ENCODE data around the gene GOLGA1. TPM values are rescaled to one million over a fixed set of nuclear protein-coding genes. Genes with fewer than 3 reads are reported as not detected.

Gene GOLGA1
- polyA plus RNA-seq, 1 donor (not counting 4 experiments of a cell fraction or from before 2014, with no cell fraction given): 7.4 TPM

- peak in 1 of 3 experiments; percentile 31 for TF ChIP-seq CTCF (optimal IDR thresholded peaks at IDR 0.05 in 1 of 3, IDR thresholded peaks at IDR 0.05 in 1 of 3, conservative IDR thresholded peaks at IDR 0.05 in 1 of 3; ENCODE audit: extremely low read depth in 1 of 3, insufficient read depth in 2 of 3, low read length in 3 of 3)
- TF ChIP-seq EZH2 (IDR thresholded peaks at IDR 0.05; ENCODE audit: low read length): no peak
- dilution Hi-C loops (cut with MboI; ENCODE audit: extremely low pct_ligation_motif_present, low sequenced_read_pairs): no loop called here
- peaks cover 56% of the 10 kb centered on the region for H3K79me2 ChIP-seq (ENCODE audit: control insufficient read depth, insufficient read depth, low read length)
- H3K27ac ChIP-seq (ENCODE audit: control insufficient read depth, insufficient read depth, low read length): peak overlapping the region; percentile 94
- FAIRE-seq: no peak
- peaks cover 8% of the 10 kb centered on the region for H4K20me1 ChIP-seq (ENCODE audit: control insufficient read depth, extremely low read depth, insufficient read depth, low read length)
- no peak for DNase-seq (ENCODE audit: low read depth, low spot score)
- peak overlapping the region; percentile 97 for H3K9ac ChIP-seq (ENCODE audit: control insufficient read depth, extremely low read depth, insufficient read depth, low read length)
- H3K36me3 ChIP-seq (ENCODE audit: control insufficient read depth in 2 of 2, extremely low read depth in 1 of 2, insufficient read depth in 2 of 2, low read length in 2 of 2): peaks cover 9 to 24% of the 10 kb centered on the region in 2 experiments
- peaks cover 43% of the 10 kb centered on the region for H3K4me1 ChIP-seq (ENCODE audit: control insufficient read depth, extremely low read depth, insufficient read depth, low read length)
- peak overlapping the region; percentile 51 for H2AFZ ChIP-seq (ENCODE audit: control insufficient read depth, low read length)
- H3K9me1 ChIP-seq (ENCODE audit: control insufficient read depth, extremely low read depth, insufficient read depth, low read length): peaks cover 2% of the 10 kb centered on the region
- peak overlapping the region; percentile 78 to 98 (median 96) for H3K4me3 ChIP-seq (ENCODE audit: control insufficient read depth in 2 of 3, extremely low read depth in 1 of 3, insufficient read depth in 2 of 3, low read depth in 1 of 3, low read length in 3 of 3)
- H3K27me3 ChIP-seq (ENCODE audit: control insufficient read depth, extremely low read depth, insufficient read depth, low read length): no peaks in the 10 kb centered on the region
- no peaks in the 10 kb centered on the region for H3K9me3 ChIP-seq (ENCODE audit: control insufficient read depth, low read depth, low read length)
- peak overlapping the region; percentile 98 for H3K4me2 ChIP-seq (ENCODE audit: control insufficient read depth, extremely low read depth, insufficient read depth, low read depth, low read length)
Measured at GRCh38 chr9:124868511-124869465, 72.1 kb downstream of the GOLGA1 start.

GRCh38 chr9:124863371-124863871, 77.5 kb downstream of the GOLGA1 start:
- Histone ChIP-seq H3K9ac (ENCODE audit: control insufficient read depth, extremely low read depth, insufficient read depth, low read length) (peak overlapping the region; percentile 96), H3K4me3 (ENCODE audit: control insufficient read depth in 2 of 3, extremely low read depth in 1 of 3, insufficient read depth in 2 of 3, low read depth in 1 of 3, low read length in 3 of 3) (peak overlapping the region in 2 of 3 experiments; percentile 41 to 92), H3K9me3 (ENCODE audit: control insufficient read depth, low read depth, low read length) (no peaks in the 10 kb centered on the region), H4K20me1 (ENCODE audit: control insufficient read depth, extremely low read depth, insufficient read depth, low read length) (peaks cover 22% of the 10 kb centered on the region), H3K27ac (ENCODE audit: control insufficient read depth, insufficient read depth, low read length) (peak overlapping the region; percentile 91), H3K36me3 (ENCODE audit: control insufficient read depth in 2 of 2, extremely low read depth in 1 of 2, insufficient read depth in 2 of 2, low read length in 2 of 2) (peaks cover 20 to 30% of the 10 kb centered on the region in 2 experiments), H2AFZ (ENCODE audit: control insufficient read depth, low read length) (peak overlapping the region; percentile 55), H3K4me2 (ENCODE audit: control insufficient read depth, extremely low read depth, insufficient read depth, low read depth, low read length) (peak overlapping the region; percentile 97), H3K27me3 (ENCODE audit: control insufficient read depth, extremely low read depth, insufficient read depth, low read length) (no peaks in the 10 kb centered on the region), H3K9me1 (ENCODE audit: control insufficient read depth, extremely low read depth, insufficient read depth, low read length) (no peaks in the 10 kb centered on the region), H3K4me1 (ENCODE audit: control insufficient read depth, extremely low read depth, insufficient read depth, low read length) (peaks cover 35% of the 10 kb centered on the region), H3K79me2 (ENCODE audit: control insufficient read depth, insufficient read depth, low read length) (peaks cover 44% of the 10 kb centered on the region)
- FAIRE-seq (peak; percentile 81), DNase-seq (ENCODE audit: low read depth, low spot score) (peak; percentile 59)
- dilution Hi-C loops (cut with MboI; ENCODE audit: extremely low pct_ligation_motif_present, low sequenced_read_pairs): no loop called here
- TF ChIP-seq EZH2 (IDR thresholded peaks at IDR 0.05; ENCODE audit: low read length): no peak
- no peak for TF ChIP-seq CTCF (optimal IDR thresholded peaks at IDR 0.05 in 1 of 3, IDR thresholded peaks at IDR 0.05 in 1 of 3, conservative IDR thresholded peaks at IDR 0.05 in 1 of 3; ENCODE audit: extremely low read depth in 1 of 3, insufficient read depth in 2 of 3, low read length in 3 of 3)
